ENCODE measurements around the gene DISC1.

The DISC1 gene

DNA sequence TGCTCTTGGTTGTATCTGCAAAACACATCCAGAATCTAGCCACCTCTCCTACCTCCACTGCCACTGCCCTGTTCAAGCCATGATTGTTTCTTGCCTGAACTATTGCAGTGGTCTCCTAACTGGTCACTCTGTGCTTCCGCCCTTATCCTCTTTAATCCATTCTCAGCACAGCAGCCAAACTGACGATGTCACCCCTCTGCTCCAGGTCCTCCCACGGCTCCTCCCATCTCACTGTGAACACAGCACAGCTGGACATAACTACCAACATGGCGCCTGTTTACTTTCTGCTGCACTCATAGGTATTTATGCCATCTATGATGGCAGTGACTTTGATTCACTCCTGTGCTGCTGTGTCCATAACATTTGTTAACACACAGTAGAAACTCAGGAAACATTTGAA is 406.7 kb downstream of the DISC1 start:
- TF ChIP-seq CTCF (IDR thresholded peaks at IDR 0.05; ENCODE audit: control insufficient read depth, extremely low read depth, insufficient read depth), result no peak
- DNase-seq (ENCODE audit: low read depth), result no peak
- H3K4me3 ChIP-seq (ENCODE audit: low read depth, low read length), result no peak overlapping the region

GRCh38 chr1:232034556-232034955 is 408.0 kb downstream of the DISC1 start:
- no peak overlapping the region for H3K4me3 ChIP-seq (ENCODE audit: low read depth, low read length)
- no peak for DNase-seq (ENCODE audit: low read depth)
- no peak for TF ChIP-seq CTCF (IDR thresholded peaks at IDR 0.05; ENCODE audit: control insufficient read depth, extremely low read depth, insufficient read depth)

DNA sequence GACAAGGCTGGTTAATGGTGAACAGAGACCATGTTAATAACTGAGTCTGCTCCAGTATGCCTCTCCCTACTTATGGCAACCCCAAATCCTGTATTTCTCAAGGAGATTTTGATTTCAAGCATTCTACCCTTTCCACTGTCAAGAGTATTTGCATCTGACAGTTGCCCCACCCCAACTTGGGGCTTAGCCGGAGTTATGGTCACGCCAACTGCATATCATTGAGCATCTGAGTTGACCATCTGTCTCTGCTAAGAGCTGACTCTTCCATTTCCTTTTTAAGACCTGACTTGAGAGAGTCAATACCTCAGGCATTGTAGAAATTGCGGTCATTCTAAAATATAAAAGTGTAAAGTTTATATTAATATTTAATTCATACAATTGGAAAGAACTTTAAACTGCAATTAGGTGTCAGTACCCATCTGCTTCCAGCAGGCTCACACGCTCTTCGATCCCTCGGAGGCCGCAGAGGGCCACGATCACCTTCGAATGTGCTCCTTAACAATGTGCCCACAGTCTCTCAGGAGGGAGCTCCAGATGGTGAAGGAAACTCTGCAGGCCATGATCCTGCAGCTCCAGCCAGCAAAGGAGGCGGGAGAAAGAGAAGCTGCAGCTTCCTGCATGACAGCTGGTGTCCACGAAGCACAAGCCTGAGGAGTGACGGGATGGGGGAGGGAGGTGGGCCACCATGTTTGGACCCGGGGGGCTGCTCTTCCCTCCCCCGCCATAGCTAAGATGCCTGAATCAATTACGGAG is 409.8 kb downstream of the DISC1 start:
- no peak overlapping the region for H3K4me3 ChIP-seq (ENCODE audit: low read depth, low read length)
- no peak for DNase-seq (ENCODE audit: low read depth)
- no peak for TF ChIP-seq CTCF (IDR thresholded peaks at IDR 0.05; ENCODE audit: control insufficient read depth, extremely low read depth, insufficient read depth)

GRCh38 chr1:232037774-232038388 is 411.3 kb downstream of the DISC1 start:
- no peak for TF ChIP-seq CTCF (IDR thresholded peaks at IDR 0.05; ENCODE audit: control insufficient read depth, extremely low read depth, insufficient read depth)
- no peak for DNase-seq (ENCODE audit: low read depth)
- H3K4me3 ChIP-seq (ENCODE audit: low read depth, low read length), result no peak overlapping the region

GRCh38 chr1:232038706-232039677 is 412.4 kb downstream of the DISC1 start:
- no peak for DNase-seq (ENCODE audit: low read depth)
- H3K4me3 ChIP-seq (ENCODE audit: low read depth, low read length), result no peak overlapping the region
- no peak for TF ChIP-seq CTCF (IDR thresholded peaks at IDR 0.05; ENCODE audit: control insufficient read depth, extremely low read depth, insufficient read depth)

GRCh38 chr1:232040260-232040659 is 413.7 kb downstream of the DISC1 start:
- TF ChIP-seq CTCF (IDR thresholded peaks at IDR 0.05; ENCODE audit: control insufficient read depth, extremely low read depth, insufficient read depth), result no peak
- DNase-seq (ENCODE audit: low read depth), result no peak
- no peak overlapping the region for H3K4me3 ChIP-seq (ENCODE audit: low read depth, low read length)
